Fibroblast of lung (primary cell): Measurements from ENCODE around the gene MEP1A. TPM values are rescaled to one million over a fixed set of nuclear protein-coding genes. Genes with fewer than 3 reads are reported as not detected.
"Not testable (repeated sequence)": the region's sequence is repeated elsewhere in the genome, so short reads cannot be mapped to it uniquely, and the experiment has no call there.

Experiments used
- DNase-seq, 2 donors: peaks; one replicate each; pipeline versions ENCODE4 v3.0.0 to v3.0.0-alpha.2; 2010; ENCODE audit warnings: low read depth in 2 of 2
- H2AFZ ChIP-seq: 2 replicates; pipeline ENCODE4 v1.5.1; 2012; ENCODE audit warnings: low read length, control low read depth, inconsistent platforms
- H3K27ac ChIP-seq: 2 replicates; pipeline ENCODE4 v1.5.1; 2011; ENCODE audit warnings: low read length, control low read depth; ENCODE audit not compliant: insufficient read depth
- H3K27me3 ChIP-seq: 2 replicates; pipeline ENCODE4 v1.5.1; 2011; ENCODE audit warnings: mild to moderate bottlenecking, low read length; ENCODE audit not compliant: control insufficient read depth, insufficient read depth
- H3K36me3 ChIP-seq: 2 replicates; pipeline ENCODE4 v1.5.1; 2011; ENCODE audit warnings: low read length; ENCODE audit not compliant: control insufficient read depth, insufficient read depth
- H3K4me1 ChIP-seq: 2 replicates; pipeline ENCODE4 v1.5.1; 2011; ENCODE audit warnings: low read length; ENCODE audit not compliant: control insufficient read depth, insufficient read depth; ENCODE audit errors: extremely low read depth
- H3K4me2 ChIP-seq: 2 replicates; pipeline ENCODE4 v1.5.1; 2011; ENCODE audit warnings: low read length, control low read depth; ENCODE audit not compliant: insufficient read depth; ENCODE audit errors: extremely low read depth
- H3K4me3 ChIP-seq, 4 experiments: fragments of 200-600 bp in 1 of 4; sonication (generic) in 1 of 4; replicated peaks in 1 of 4; 2 replicates each; pipeline ENCODE4 v1.5.1; 2011 to 2016; ENCODE audit warnings: low read length in 4 of 4, low read depth in 3 of 4, mild to moderate bottlenecking in 3 of 4, control low read depth in 2 of 4, inconsistent platforms in 1 of 4, mixed read lengths in 1 of 4; ENCODE audit not compliant: insufficient read depth in 1 of 4; ENCODE audit errors: control extremely low read depth in 1 of 4
- H3K79me2 ChIP-seq: 2 replicates; pipeline ENCODE4 v1.5.1; 2012; ENCODE audit warnings: mild to moderate bottlenecking, low read length, inconsistent platforms; ENCODE audit not compliant: control insufficient read depth, insufficient read depth
- H3K9ac ChIP-seq: 2 replicates; pipeline ENCODE4 v1.5.1; 2011; ENCODE audit warnings: mild to moderate bottlenecking, low read length, control low read depth; ENCODE audit not compliant: insufficient read depth
- H3K9me3 ChIP-seq: 2 replicates; pipeline ENCODE4 v1.5.1; 2012; ENCODE audit warnings: low read depth, low read length; ENCODE audit not compliant: control insufficient read depth, insufficient read depth
- H4K20me1 ChIP-seq: 2 replicates; pipeline ENCODE4 v1.5.1; 2011; ENCODE audit warnings: low read length; ENCODE audit not compliant: control insufficient read depth, insufficient read depth; ENCODE audit errors: extremely low read depth
- CTCF ChIP-seq, 2 donors: IDR thresholded peaks in 1 of 2; conservative IDR thresholded peaks in 1 of 2; 1 replicate in 1 of 2; 2 replicates in 1 of 2; pipeline ENCODE4 v1.5.1; 2011 to 2012; ENCODE audit warnings: low read length in 2 of 2, control low read depth in 1 of 2, inconsistent platforms in 1 of 2, low read depth in 1 of 2, mild to moderate bottlenecking in 1 of 2
- EZH2 ChIP-seq: IDR thresholded peaks from 2 replicates; pipeline ENCODE4 v1.5.1; 2012; ENCODE audit warnings: low read length, control low read depth, mild to moderate bottlenecking; ENCODE audit errors: missing control alignments
- polyA plus RNA-seq, 2 donors: library from polyadenylated mRNA; depleted of rRNA in 1 of 2; stranded (reverse) in 1 of 2; unstranded in 1 of 2; fragments of >200 nt; gene quantifications; 2 replicates each; pipeline ENCODE4 v1.2.1, GENCODE V29; 2011 to 2012; ENCODE audit warnings: missing spikeins in 1 of 2
- total RNA-seq: library from RNA; depleted of rRNA; stranded (reverse); fragments of >200 nt; gene quantifications from 2 replicates; pipeline ENCODE4 v1.2.1, GENCODE V29; 2014

MEP1A gene
- total and polyA plus RNA-seq, 2 donors (not counting 1 experiment from before 2014, with no cell fraction given): not detected

DNA sequence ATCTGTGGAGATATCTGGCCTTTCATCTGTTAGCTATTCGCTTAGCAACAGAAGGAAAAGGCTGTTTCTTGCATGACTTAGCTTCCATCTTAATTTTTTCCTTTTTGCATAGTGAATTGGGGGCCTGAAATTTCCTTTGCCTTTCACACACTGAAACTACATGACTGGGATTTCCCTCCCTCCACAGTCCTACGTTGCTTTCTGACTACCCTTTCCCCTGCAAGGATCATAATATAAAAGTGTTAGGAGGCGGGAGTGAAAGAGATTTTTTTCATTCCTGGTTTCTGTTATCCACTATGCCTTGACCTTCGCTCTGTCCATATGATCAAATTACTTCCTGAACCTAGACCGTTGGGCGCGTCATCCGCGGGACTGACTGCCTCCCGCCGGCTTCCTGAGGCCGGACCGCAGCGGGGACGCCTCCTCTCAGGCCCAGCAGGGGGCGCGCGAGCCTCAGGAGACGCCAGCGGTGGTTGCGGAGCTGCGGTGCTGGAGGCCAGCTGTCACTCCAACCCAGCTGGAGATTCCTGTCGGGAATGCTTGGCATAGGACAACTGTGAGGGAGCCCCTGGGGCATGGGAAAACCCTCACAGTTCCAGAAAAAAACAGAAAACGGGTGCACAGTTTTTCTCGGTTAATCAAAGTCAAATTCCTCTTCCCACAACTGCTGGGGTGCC lies 55.6 kb downstream of the MEP1A start:
- Histone ChIP-seq H3K4me1 (no peaks in the 10 kb centered on the region), H3K4me2 (peak overlapping the region; percentile 19), H2AFZ (peak overlapping the region; percentile 64), H3K9ac (no peak overlapping the region), H3K4me3 (peak overlapping the region in 1 of 4 experiments; percentile 28), H3K27me3 (no peaks in the 10 kb centered on the region), H3K36me3 (no peaks in the 10 kb centered on the region), H3K27ac (no peak overlapping the region), H4K20me1 (no peaks in the 10 kb centered on the region), H3K79me2 (no peaks in the 10 kb centered on the region), H3K9me3 (no peaks in the 10 kb centered on the region)
- TF ChIP-seq EZH2 (no peak), CTCF (conservative IDR thresholded peaks at IDR 0.05 in 1 of 2, IDR thresholded peaks at IDR 0.05 in 1 of 2; ENCODE audit: low read depth in 1 of 2, low read length in 2 of 2) (peak; percentile 85)
- DNase-seq: peak; percentile 67 to 70

DNA sequence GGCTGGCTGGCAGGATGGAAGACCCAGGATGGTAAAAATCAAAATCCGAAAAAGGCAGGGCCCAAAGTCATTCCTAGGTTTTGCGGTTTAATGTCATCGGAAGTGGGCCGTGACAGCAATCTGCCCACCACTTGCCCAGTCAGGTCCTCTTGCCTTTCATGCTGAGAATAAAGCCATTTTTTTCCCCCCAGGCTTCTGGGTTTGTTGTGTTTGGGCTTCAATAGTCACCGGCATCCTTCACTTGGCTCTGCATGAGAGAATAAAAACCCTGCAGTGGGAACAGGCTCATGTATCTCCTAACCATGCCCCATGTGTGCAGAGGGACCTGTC lies 56.1 kb downstream of the MEP1A start:
- Histone ChIP-seq H3K9me3 (no peaks in the 10 kb centered on the region), H3K36me3 (no peaks in the 10 kb centered on the region), H3K27ac (no peak overlapping the region), H2AFZ (no peak overlapping the region), H3K4me3 (no peak overlapping the region), H4K20me1 (no peaks in the 10 kb centered on the region), H3K27me3 (no peaks in the 10 kb centered on the region), H3K4me2 (no peak overlapping the region), H3K4me1 (no peaks in the 10 kb centered on the region), H3K9ac (no peak overlapping the region), H3K79me2 (no peaks in the 10 kb centered on the region)
- no peak for DNase-seq
- TF ChIP-seq EZH2 (no peak), CTCF (conservative IDR thresholded peaks at IDR 0.05 in 1 of 2, IDR thresholded peaks at IDR 0.05 in 1 of 2; ENCODE audit: low read depth in 1 of 2, low read length in 2 of 2) (no peak)

GRCh38 chr6:46850792-46851191 lies 57.6 kb downstream of the MEP1A start:
- H3K4me3 ChIP-seq: no peak overlapping the region
- DNase-seq: peak in 1 of 2 donors; percentile 71
- no peaks in the 10 kb centered on the region for H3K9me3 ChIP-seq
- H3K27me3 ChIP-seq: no peaks in the 10 kb centered on the region
- no peak overlapping the region for H3K4me2 ChIP-seq
- H3K9ac ChIP-seq: no peak overlapping the region
- no peaks in the 10 kb centered on the region for H4K20me1 ChIP-seq
- H3K36me3 ChIP-seq: no peaks in the 10 kb centered on the region
- no peaks in the 10 kb centered on the region for H3K4me1 ChIP-seq
- no peak overlapping the region for H3K27ac ChIP-seq
- no peaks in the 10 kb centered on the region for H3K79me2 ChIP-seq
- H2AFZ ChIP-seq: no peak overlapping the region
- no peak for TF ChIP-seq CTCF (conservative IDR thresholded peaks at IDR 0.05 in 1 of 2, IDR thresholded peaks at IDR 0.05 in 1 of 2; ENCODE audit: low read depth in 1 of 2, low read length in 2 of 2)
- no peak for TF ChIP-seq EZH2

GRCh38 chr6:46851576-46851975 lies 58.4 kb downstream of the MEP1A start:
- H3K79me2 ChIP-seq: not testable (repeated sequence)

More at GRCh38 chr6:46851576-46851975, 58.4 kb downstream of the MEP1A start:
- not testable (repeated sequence) for H3K4me2 ChIP-seq, H3K4me1 ChIP-seq, H3K27ac ChIP-seq, H3K9me3 ChIP-seq, H3K36me3 ChIP-seq, DNase-seq, H4K20me1 ChIP-seq, H3K9ac ChIP-seq, H3K27me3 ChIP-seq, H2AFZ ChIP-seq, H3K4me3 ChIP-seq
